IMR-90 (cell line): ENCODE results near the gene SCIN. TPM values are rescaled to one million over a fixed set of nuclear protein-coding genes. Genes with fewer than 3 reads are reported as not detected.
A peak's percentile ranks its signal among the peaks of the same experiment; 100 is the strongest.

Source experiments
- ATAC-seq: fragments of 200-7000 bp; cut with Tn5 transposase; 2 replicates; pipeline ENCODE4 v1.9.1; 2020; ENCODE audit warnings: low read depth, mild to moderate bottlenecking, moderate library complexity
- BruUV-seq: library from RNA; stranded (reverse); fragments of 400-500 nt; replicated peaks from 2 replicates; lab custom pipeline; 2021; lab: Mats Ljungman, UMichigan
- CTCF ChIA-PET: fragments of 300-600 bp; formaldehyde crosslinking; extraction: SDS; loops from one replicate; lab custom pipeline; 2021; ENCODE audit warnings: antibody characterized with exemption; lab: Yijun Ruan, JAX
- POLR2A ChIA-PET: fragments of 300-600 bp; sonication (Branson Sonifier 250); formaldehyde crosslinking; loops from one replicate; lab custom pipeline; 2022; ENCODE audit warnings: antibody characterized with exemption; ENCODE audit not compliant: unreplicated experiment; lab: Charles Lee
- DNase-seq: peaks from one replicate; pipeline ENCODE4 v3.0.0; 2013
- H2AFZ ChIP-seq: replicated peaks from 2 replicates; pipeline ENCODE3; 2013; ENCODE audit warnings: low read length, mild to moderate bottlenecking; ENCODE audit not compliant: poor library complexity
- H2AK5ac ChIP-seq: 2 replicates; pipeline ENCODE4 v1.6.1; 2013; ENCODE audit warnings: low read depth, low read length, inconsistent platforms
- H2AK9ac ChIP-seq: replicated peaks from 2 replicates; pipeline ENCODE3; 2013; ENCODE audit warnings: mild to moderate bottlenecking, low read depth, low read length, moderate library complexity; ENCODE audit not compliant: poor library complexity
- H2BK120ac ChIP-seq: 2 replicates; pipeline ENCODE4 v1.6.1; 2013; ENCODE audit warnings: low read depth, low read length, inconsistent platforms
- H2BK15ac ChIP-seq: 3 replicates; pipeline ENCODE4 v1.6.1; 2013; ENCODE audit warnings: low read depth, low read length, inconsistent platforms
- H2BK20ac ChIP-seq: 2 replicates; pipeline ENCODE4 v1.6.1; 2013; ENCODE audit warnings: low read depth, mild to moderate bottlenecking, inconsistent platforms, low read length, moderate library complexity
- H2BK5ac ChIP-seq: 2 replicates; pipeline ENCODE4 v1.6.1; 2013; ENCODE audit warnings: mild to moderate bottlenecking, low read depth, low read length, inconsistent platforms; ENCODE audit not compliant: poor library complexity, severe bottlenecking
- H3K14ac ChIP-seq: replicated peaks from 2 replicates; pipeline ENCODE4 v1.6.1; 2013; ENCODE audit warnings: low read depth, low read length, inconsistent platforms
- H3K18ac ChIP-seq: 2 replicates; pipeline ENCODE4 v1.6.1; 2013; ENCODE audit warnings: low read depth, low read length, control low read depth
- H3K23ac ChIP-seq: 2 replicates; pipeline ENCODE4 v1.6.1; 2013; ENCODE audit warnings: low read depth, low read length, inconsistent platforms
- H3K27ac ChIP-seq: 2 replicates; pipeline ENCODE4 v1.5.1; 2013; ENCODE audit warnings: mild to moderate bottlenecking, control low read depth, low read length; ENCODE audit not compliant: insufficient read depth
- H3K27me3 ChIP-seq: 2 replicates; pipeline ENCODE4 v1.6.1; 2013; ENCODE audit warnings: low read length; ENCODE audit not compliant: control insufficient read depth, insufficient read depth
- H3K36me3 ChIP-seq: 2 replicates; pipeline ENCODE4 v1.6.1; 2013; ENCODE audit warnings: low read length, mixed read lengths; ENCODE audit not compliant: control insufficient read depth, insufficient read depth
- H3K4ac ChIP-seq: 2 replicates; pipeline ENCODE4 v1.6.1; 2013; ENCODE audit warnings: low read depth, low read length, inconsistent platforms
- H3K4me1 ChIP-seq: 2 replicates; pipeline ENCODE4 v1.6.1; 2013; ENCODE audit warnings: low read length, mixed read lengths; ENCODE audit not compliant: control insufficient read depth, insufficient read depth
- H3K4me2 ChIP-seq: 2 replicates; pipeline ENCODE4 v1.6.1; 2013; ENCODE audit warnings: low read depth, mild to moderate bottlenecking, control low read depth, low read length, moderate library complexity
- H3K4me3 ChIP-seq: 2 replicates; pipeline ENCODE4 v1.5.1; 2013; ENCODE audit warnings: low read depth, mild to moderate bottlenecking, control low read depth, low read length, moderate library complexity; ENCODE audit not compliant: insufficient read depth
- H3K56ac ChIP-seq: 2 replicates; pipeline ENCODE4 v1.6.1; 2013; ENCODE audit warnings: low read length, inconsistent platforms; ENCODE audit not compliant: insufficient read depth; ENCODE audit errors: extremely low read depth
- H3K79me1 ChIP-seq, 2 experiments: 2 replicates each; pipeline ENCODE4 v1.6.1; 2013; ENCODE audit warnings: low read length in 2 of 2, inconsistent platforms in 1 of 2, low read depth in 1 of 2
- H3K9ac ChIP-seq: 2 replicates; pipeline ENCODE4 v1.6.1; 2013; ENCODE audit warnings: low read depth, low read length, control low read depth
- H3K9me1 ChIP-seq: 2 replicates; pipeline ENCODE4 v1.6.1; 2013; ENCODE audit warnings: low read length, inconsistent platforms; ENCODE audit not compliant: insufficient read depth
- H3K9me3 ChIP-seq: 2 replicates; pipeline ENCODE4 v1.6.1; 2013; ENCODE audit warnings: low read length; ENCODE audit not compliant: control insufficient read depth, insufficient read depth
- H4K20me1 ChIP-seq: 2 replicates; pipeline ENCODE4 v1.6.1; 2013; ENCODE audit warnings: low read length, inconsistent platforms; ENCODE audit not compliant: insufficient read depth
- H4K5ac ChIP-seq: 2 replicates; pipeline ENCODE4 v1.6.1; 2013; ENCODE audit warnings: mild to moderate bottlenecking, low read depth, low read length, control low read depth
- H4K8ac ChIP-seq, 2 experiments: 2 replicates each; pipeline ENCODE4 v1.6.1; 2013; ENCODE audit warnings: low read depth in 2 of 2, low read length in 2 of 2, control low read depth in 1 of 2, inconsistent platforms in 1 of 2
- H4K91ac ChIP-seq: 2 replicates; pipeline ENCODE4 v1.6.1; 2013; ENCODE audit warnings: low read depth, low read length, inconsistent platforms; ENCODE audit not compliant: insufficient read depth
- BHLHE40 ChIP-seq: fragments of 150-350 bp; IDR thresholded peaks from 2 replicates; pipeline ENCODE4 v1.6.1; 2016; ENCODE audit warnings: mild to moderate bottlenecking, low read depth, low read length
- MAZ ChIP-seq: IDR thresholded peaks from 2 replicates; pipeline ENCODE4 v1.6.1; 2012; ENCODE audit warnings: low read depth, mild to moderate bottlenecking, low read length, improper control_type of control experiment, moderate library complexity, borderline replicate concordance
- USF2 ChIP-seq: fragments of 150-350 bp; IDR thresholded peaks from 2 replicates; pipeline ENCODE4 v1.6.1; 2017; ENCODE audit warnings: mild to moderate bottlenecking, antibody characterized with exemption, low read length, low read depth
- dilution Hi-C: fragments of 300-500 bp; cut with HindIII; formaldehyde crosslinking; loops from one replicate; pipeline ENCODE4 v1.14.3; 2018; ENCODE audit warnings: low sequenced_read_pairs; ENCODE audit not compliant: unreplicated experiment
- in situ Hi-C: fragments of 300-500 bp; cut with MboI; formaldehyde crosslinking; loops from 3 replicates; pipeline ENCODE4 v1.14.3; 2019; ENCODE audit warnings: low sequenced_read_pairs, inconsistent platforms, mixed read lengths
- intact Hi-C: fragments of 100-400 bp; cut with micrococcal nuclease; formaldehyde crosslinking; loops from 2 replicates; pipeline ENCODE4 v1.10.0; 2022
- microRNA-seq, 2 experiments: library from miRNA; stranded (forward) in 1 of 2; unstranded in 1 of 2; fragments of 10-50 nt in 1 of 2; fragments of <30 nt in 1 of 2; gene quantifications in 1 of 2; microRNA quantifications in 1 of 2; one replicate each; pipeline versions ENCODE3 to v1.1.0; 2013 to 2020; ENCODE audit not compliant: insufficient read depth in 1 of 2, insufficient read length in 1 of 2, unreplicated experiment in 1 of 2
- polyA plus RNA-seq, 3 experiments: library from polyadenylated mRNA; depleted of rRNA; stranded (reverse); fragments of >200 nt; gene quantifications; 2 replicates each; pipeline ENCODE4 v1.2.3, GENCODE V29; 2012; ENCODE audit warnings: low replicate concordance in 1 of 3
- small RNA-seq, 5 experiments: library from RNA; depleted of rRNA; stranded (forward); fragments of <200 nt; gene quantifications; one replicate each; pipeline ENCODE3, GENCODE V24; 2012
- total RNA-seq: library from RNA; depleted of rRNA; stranded (reverse); fragments of >200 nt; gene quantifications from 2 replicates; pipeline ENCODE4 v1.2.3, GENCODE V29; 2012; rRNA removed

SCIN gene
- total and polyA plus RNA-seq, 2 of the 4 experiments (the other 2 are of a cell fraction), result under 0.01 to 0.05 TPM

- Histone ChIP-seq H3K27ac (no peak overlapping the region), H3K4me3 (no peak overlapping the region), H4K5ac (no peak overlapping the region), H2BK120ac (0 out of 2 replicates have a peak overlapping the region, but pooled peaks have one; percentile 7), H3K18ac (no peak overlapping the region), H3K4ac (no peak overlapping the region), H2AK5ac (no peak overlapping the region), H3K4me1 (peaks cover 8% of the 10 kb centered on the region), H3K9me1 (no peaks in the 10 kb centered on the region), H2BK5ac (peak overlapping the region; percentile 23), H3K9ac (no peak overlapping the region), H4K8ac (no peak overlapping the region), H2AK9ac (no peak overlapping the region), H2BK15ac (0 out of 3 replicates have a peak overlapping the region, but pooled peaks have one; percentile 70), H3K27me3 (no peaks in the 10 kb centered on the region), H4K91ac (no peak overlapping the region), H2BK20ac (no peak overlapping the region), H3K9me3 (no peaks in the 10 kb centered on the region), H4K20me1 (no peaks in the 10 kb centered on the region), H3K14ac (no peak overlapping the region), H3K23ac (no peak overlapping the region), H3K4me2 (no peak overlapping the region), H3K79me1 (no peaks in the 10 kb centered on the region), H3K56ac (no peak overlapping the region), H3K36me3 (no peaks in the 10 kb centered on the region), H2AFZ (no peak overlapping the region)
- intact Hi-C loops, result no loop called here
- DNase-seq (no peak), ATAC-seq (no peak)
- ChIA-PET CTCF (no interaction called here), POLR2A (no interaction called here)
- TF ChIP-seq USF2, result no peak
- TF ChIP-seq MAZ, result no peak
- no peak for TF ChIP-seq BHLHE40
- in situ Hi-C loops, result no loop called here
- no TSS peak for BruUV-seq
- dilution Hi-C loops, result no loop called here
Measured at GRCh38 chr7:12708314-12708713, 137.8 kb downstream of the SCIN start.

Small RNAs within 50 kb of the gene (microRNA-seq; reads per million reads assigned to microRNA genes)
- gene RF00264 (ENCODE audit: insufficient read depth, insufficient read length), result not detected

Small RNAs within 50 kb of the gene (small RNA-seq; reads per million reads assigned to genes)
- 0 reads per million in 5 experiments for gene RF00264

Other genes with a start within 250 kb of the SCIN start
- gene VWDE, start 166.9 kb upstream of the SCIN start, total RNA-seq, result 0.18 and 0.28 TPM in 2 replicates
- 0.04 and 0.05 TPM in 2 replicates for gene VWDE, start 166.9 kb upstream of the SCIN start, polyA plus RNA-seq (2012; rRNA removed)
- 22.4 and 48.0 TPM in 2 replicates for gene ARL4A, start 116.9 kb downstream of the SCIN start, total RNA-seq
- 7.9 and 13.7 TPM in 2 replicates for gene ARL4A, start 116.9 kb downstream of the SCIN start, polyA plus RNA-seq (2012; rRNA removed)